ENCODE results near the gene HPD.

The HPD gene

GRCh38 chr12:121810234-121810817 is 48.3 kb downstream of the HPD start:
- no peak for DNase-seq (ENCODE audit: low read depth)

- no peak for DNase-seq (ENCODE audit: low read depth)
Observed at GRCh38 chr12:121809712-121810116, 48.9 kb downstream of the HPD start.

GRCh38 chr12:121808623-121809022 is 50.0 kb downstream of the HPD start:
- DNase-seq (ENCODE audit: low read depth): no peak

- no peak for DNase-seq (ENCODE audit: low read depth)
Observed at GRCh38 chr12:121807642-121808347, 50.9 kb downstream of the HPD start.

GRCh38 chr12:121806546-121807423 is 51.9 kb downstream of the HPD start:
- DNase-seq (ENCODE audit: low read depth): no peak

GRCh38 chr12:121806009-121806545 is 52.6 kb downstream of the HPD start:
- no peak for DNase-seq (ENCODE audit: low read depth)

- DNase-seq (ENCODE audit: low read depth): no peak
Observed at GRCh38 chr12:121805171-121806008, 53.3 kb downstream of the HPD start.

- no peak for DNase-seq (ENCODE audit: low read depth)
Observed at GRCh38 chr12:121804417-121805111, 54.1 kb downstream of the HPD start.

GRCh38 chr12:121803861-121804416 is 54.7 kb downstream of the HPD start, which contains the start of gene SETD1B:
Gene SETD1B (plus strand): TSS chr12:121804009. CDS start chr12:121804738, 729 bp downstream.
- DNase-seq (ENCODE audit: low read depth): no peak

- DNase-seq (ENCODE audit: low read depth): peak; percentile 82
Observed at GRCh38 chr12:121802843-121803698, 55.6 kb downstream of the HPD start.

- no peak for DNase-seq (ENCODE audit: low read depth)
Observed at GRCh38 chr12:121802485-121802842, 56.2 kb downstream of the HPD start.

GRCh38 chr12:121801595-121802484 is 56.8 kb downstream of the HPD start:
- no peak for DNase-seq (ENCODE audit: low read depth)

- DNase-seq (ENCODE audit: low read depth): no peak
Observed at GRCh38 chr12:121800694-121801594, 57.7 kb downstream of the HPD start.

- DNase-seq (ENCODE audit: low read depth): no peak
Observed at GRCh38 chr12:121799842-121800693, 58.6 kb downstream of the HPD start.

- no peak for DNase-seq (ENCODE audit: low read depth)
Observed at GRCh38 chr12:121799156-121799841, 59.4 kb downstream of the HPD start.

- DNase-seq (ENCODE audit: low read depth): no peak
Observed at GRCh38 chr12:121798787-121799155, 59.9 kb downstream of the HPD start.
